Activated CD8-positive, alpha-beta memory T cell treated with anti-CD3 and anti-CD28 coated beads for 4 hours (primary cell): ENCODE results near the gene HNRNPA3.
"Not testable (repeated sequence)": the region's sequence is repeated elsewhere in the genome, so short reads cannot be mapped to it uniquely, and the experiment has no call there.

Experiments
- DNase-seq, 2 donors: peaks; one replicate each; pipeline ENCODE4 v3.0.0-alpha.2; 2020; ENCODE audit warnings: low read depth in 2 of 2

The HNRNPA3 gene

GRCh38 chr2:177188482-177189469 is 23.8 kb upstream of the HNRNPA3 start:
- DNase-seq = no peak

GRCh38 chr2:177190941-177191340 is 21.7 kb upstream of the HNRNPA3 start:
- no peak for DNase-seq

GRCh38 chr2:177192788-177193187 is 19.8 kb upstream of the HNRNPA3 start:
- DNase-seq = no peak

DNA sequence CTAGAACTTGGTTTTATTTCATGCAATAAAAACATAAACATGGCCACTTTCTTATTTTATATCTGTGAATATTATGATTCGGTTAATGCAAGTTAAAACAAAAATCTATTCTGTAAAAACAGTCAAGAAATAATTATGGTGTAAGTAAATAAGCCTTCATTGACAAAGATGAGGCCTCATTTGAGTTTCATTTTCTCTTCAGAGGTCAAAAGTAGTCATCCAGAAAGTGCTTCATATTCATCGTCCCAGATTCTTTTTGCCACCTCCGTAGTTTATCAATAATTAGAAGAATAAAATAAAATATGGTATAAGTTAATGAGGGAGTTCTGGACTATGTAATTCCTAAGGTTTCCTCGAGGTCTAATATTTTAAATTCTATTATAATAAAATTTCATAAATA is 19.4 kb upstream of the HNRNPA3 start:
- DNase-seq = no peak

DNA sequence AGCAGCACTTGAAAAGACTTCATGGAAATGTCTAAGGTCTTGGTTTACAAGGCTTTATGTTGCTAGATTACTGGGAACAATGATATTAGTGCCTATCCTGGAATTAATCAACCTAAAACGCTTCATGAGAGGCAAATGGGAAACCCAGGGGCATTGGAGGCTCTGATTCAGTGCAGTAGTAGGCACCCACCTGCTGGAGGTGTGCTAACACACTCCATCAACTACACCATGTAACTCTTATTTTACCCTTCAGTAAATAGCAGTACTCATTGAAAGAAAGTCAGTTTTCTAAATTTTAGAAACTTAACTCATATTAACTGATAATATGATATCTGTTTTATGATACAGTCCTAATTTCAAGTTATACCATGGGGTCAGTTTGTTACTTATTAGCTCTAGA is 17.4 kb upstream of the HNRNPA3 start:
- no peak for DNase-seq

DNA sequence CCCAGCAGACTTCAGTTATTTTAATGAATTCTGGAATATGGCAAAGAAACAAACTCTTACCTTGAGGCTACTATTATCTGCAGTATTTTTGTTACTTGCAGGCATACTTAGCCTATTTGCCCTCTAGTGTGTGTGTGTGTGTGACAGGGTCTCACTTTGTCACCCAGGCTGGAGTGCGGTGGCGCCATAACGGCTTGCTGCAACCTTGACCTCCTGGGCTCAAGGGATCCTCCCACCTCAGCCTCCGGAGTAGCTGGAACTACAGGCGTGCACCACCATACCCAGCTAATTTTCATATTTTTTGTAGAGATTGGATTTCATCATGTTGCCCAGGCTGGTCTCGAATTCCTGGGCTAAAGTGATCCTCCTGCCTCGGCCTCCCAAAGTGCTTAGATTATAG is 12.2 kb upstream of the HNRNPA3 start:
- DNase-seq = not testable (repeated sequence)

DNA sequence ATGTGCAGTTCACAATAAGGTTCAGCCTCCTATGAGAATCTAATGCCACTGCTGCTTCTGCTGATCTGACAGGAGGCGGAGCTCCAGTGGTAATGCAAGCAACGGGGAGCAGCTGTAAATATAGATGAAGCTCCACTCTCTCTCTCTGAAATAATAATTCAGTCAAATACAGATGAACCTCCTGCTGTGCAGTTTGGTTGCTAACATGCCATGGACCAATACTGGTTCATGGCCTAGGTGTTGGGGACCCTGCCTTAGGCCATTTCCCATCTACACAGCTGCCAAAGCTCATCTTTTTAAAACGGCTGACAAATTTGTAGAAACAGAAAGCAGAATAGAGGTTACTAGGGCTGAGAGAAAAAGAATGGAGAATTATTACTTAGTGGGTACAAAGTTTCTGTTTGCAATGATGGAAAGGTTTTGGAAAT is 10.7 kb upstream of the HNRNPA3 start:
- DNase-seq = no peak

DNA sequence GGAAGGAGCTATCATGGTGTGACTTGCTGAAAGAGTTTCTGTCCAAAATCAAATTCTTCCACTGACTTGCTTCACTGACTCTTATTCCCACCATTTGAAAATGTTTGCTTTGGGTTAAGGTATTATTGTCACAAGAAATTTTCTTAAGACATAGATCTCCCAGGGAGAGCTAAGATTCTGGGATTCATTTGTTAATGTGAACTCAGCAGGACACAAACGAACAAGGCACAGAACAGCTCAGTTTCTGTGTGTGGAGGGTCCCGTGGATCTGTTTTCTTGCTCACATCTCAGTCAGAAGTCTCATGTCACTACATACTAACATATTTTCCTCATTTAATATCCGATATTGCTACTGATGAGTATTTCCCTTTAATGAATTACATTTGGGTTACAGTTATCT is 8.2 kb upstream of the HNRNPA3 start:
- no peak for DNase-seq

GRCh38 chr2:177207101-177207500 is 5.5 kb upstream of the HNRNPA3 start:
- DNase-seq = no peak

DNA sequence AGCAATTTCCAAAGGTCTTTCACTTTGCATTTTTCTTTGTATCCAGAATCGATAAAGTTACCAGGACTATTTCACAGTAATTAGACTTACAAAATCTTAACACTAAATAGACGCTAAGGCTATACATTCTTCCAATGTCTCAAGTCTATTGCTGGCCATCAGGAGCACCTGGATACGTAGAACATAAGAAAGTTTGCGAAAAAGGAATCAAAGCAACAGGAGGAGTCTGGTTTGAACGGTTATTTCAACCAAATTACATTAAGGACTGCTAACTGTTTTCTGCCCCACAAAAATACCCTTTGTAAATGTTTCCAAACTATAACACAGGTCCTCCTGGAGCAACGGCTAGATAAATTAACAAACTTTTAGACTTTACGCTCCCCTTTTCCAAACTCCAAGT is 1.4 kb upstream of the HNRNPA3 start:
- no peak for DNase-seq

DNA sequence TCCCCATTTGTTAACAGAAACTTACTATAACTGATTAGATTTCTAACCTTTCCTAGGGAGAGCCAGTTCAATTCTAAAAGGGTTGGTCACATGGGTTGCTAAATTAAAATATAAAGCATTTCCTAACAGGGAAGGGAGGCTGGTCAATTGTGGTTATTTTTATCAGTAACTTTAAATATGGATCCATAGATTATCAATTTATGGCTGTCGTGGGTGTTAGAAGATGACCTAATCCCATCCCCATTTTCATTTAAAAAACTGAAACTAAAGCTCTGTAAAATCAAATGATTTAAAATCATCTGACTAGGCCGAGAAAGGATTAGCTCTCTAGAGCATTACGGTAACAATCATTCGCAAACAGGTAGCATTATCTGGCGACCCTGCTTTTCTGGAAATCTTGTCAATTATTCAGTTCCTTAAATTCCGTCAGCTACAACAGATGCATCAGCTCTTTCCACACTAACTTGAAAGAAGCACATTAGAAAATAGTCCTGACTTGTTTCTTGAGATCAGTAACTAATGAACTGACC is 953 bp upstream of the HNRNPA3 start:
- no peak for DNase-seq

DNA sequence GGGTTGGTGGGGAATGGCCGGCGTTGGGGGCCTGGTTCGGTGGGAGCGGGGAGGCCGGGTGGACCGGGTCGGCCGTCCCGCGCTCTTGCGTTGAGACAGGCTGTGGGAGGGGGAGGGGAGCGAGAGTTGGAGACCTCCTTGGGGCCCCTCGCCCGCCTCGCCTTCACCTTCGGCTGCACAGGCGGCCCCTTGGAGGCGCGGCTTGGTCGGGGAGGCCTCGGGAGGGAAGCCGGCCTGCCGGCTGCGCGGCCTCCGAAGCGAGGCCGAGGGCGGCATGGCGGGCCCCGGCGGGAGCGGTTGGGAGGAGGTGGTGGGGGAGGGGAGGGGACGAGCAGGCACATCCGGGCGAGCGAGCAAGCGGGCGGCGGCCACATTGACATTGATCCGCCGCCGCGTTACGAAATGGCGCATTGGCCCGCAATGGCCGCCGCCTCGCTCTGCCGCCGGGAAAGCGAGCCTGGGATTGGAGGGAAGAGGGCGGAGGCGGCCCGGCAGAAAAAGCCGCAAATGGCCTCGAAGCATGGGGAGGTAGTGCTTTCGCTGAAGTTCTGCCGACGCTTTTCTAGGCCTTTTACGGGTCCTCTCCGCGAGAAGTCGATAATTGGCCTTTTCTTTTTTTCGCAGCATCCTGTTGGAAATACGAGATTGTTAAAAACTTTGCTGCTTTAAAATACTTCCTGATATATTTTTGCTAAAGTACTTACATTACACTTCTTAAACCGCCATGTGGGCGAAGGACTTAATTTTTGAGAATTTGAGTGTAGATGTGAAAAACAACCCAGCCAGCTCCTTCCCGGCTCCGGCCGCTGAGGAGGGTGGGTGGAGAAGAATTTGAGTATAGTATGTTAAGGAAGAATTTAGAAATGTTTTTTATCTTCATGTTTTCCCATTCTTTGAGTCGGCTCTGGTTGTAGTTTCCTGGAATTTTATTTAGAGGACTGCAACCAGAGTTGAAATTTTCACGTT is 580 bp downstream of the HNRNPA3 start:
- peak; percentile 80 to 84 for DNase-seq

GRCh38 chr2:177217247-177217843 is 4.8 kb downstream of the HNRNPA3 start:
- DNase-seq = no peak

DNA sequence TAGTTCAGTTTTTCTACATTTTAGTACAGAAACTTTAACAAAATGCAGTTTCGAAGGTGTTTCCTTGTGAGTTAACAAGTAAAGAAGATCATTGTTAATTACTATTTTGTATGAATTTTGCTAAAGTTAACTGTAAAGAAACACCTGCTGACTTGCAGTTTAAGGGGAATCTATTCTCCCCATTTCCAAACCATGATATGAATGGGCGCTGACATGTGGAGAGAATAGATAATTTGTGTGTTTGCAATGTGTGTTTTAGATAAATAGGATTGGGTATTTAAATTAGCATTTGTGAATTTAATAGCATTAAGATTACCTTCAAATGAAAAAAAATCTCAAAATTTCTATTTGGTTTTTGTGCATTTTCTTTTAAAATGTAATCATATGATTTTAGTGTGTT is 7.2 kb downstream of the HNRNPA3 start:
- DNase-seq = not testable (repeated sequence)

GRCh38 chr2:177221534-177221933 is 8.9 kb downstream of the HNRNPA3 start:
- no peak for DNase-seq

GRCh38 chr2:177221970-177222369 is 9.4 kb downstream of the HNRNPA3 start:
- DNase-seq = no peak

DNA sequence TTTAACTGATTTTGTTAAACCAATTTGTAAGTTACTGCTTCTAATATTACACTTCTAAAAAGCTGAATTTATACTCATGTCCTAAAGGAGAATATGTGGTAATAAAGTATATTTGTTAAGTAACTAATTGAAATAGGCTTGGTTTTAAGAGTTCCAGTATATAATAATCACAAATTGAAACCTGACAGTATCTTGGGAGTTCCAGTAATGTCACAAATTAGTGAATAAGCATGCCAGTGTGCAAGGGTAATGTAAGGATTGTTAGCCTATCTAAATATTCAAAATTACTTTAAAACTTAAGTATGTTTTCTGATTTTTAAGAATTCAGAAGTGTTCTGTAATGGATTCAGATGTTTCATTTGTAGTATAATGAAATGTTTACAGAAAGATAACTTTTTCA is 10.8 kb downstream of the HNRNPA3 start:
- not testable (repeated sequence) for DNase-seq

DNA sequence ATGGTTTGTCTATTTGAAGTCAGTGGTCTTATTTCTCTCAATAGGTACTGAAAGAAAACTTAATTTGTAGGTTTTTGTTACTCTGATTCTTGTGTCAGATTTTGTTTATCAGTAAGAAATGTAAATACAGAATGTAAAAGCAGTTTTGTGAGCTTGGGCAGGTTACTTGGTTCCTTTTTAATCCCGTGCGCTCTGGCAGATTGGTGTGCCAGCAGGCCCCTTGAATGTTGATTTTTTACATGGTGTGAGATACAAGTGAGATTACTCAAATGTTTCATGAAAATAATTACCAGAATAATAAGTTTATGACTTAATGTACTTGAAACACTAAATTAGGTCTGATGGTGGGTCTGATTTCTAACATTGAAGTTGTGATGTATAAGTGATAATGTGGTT is 13.4 kb downstream of the HNRNPA3 start:
- DNase-seq = no peak

DNA sequence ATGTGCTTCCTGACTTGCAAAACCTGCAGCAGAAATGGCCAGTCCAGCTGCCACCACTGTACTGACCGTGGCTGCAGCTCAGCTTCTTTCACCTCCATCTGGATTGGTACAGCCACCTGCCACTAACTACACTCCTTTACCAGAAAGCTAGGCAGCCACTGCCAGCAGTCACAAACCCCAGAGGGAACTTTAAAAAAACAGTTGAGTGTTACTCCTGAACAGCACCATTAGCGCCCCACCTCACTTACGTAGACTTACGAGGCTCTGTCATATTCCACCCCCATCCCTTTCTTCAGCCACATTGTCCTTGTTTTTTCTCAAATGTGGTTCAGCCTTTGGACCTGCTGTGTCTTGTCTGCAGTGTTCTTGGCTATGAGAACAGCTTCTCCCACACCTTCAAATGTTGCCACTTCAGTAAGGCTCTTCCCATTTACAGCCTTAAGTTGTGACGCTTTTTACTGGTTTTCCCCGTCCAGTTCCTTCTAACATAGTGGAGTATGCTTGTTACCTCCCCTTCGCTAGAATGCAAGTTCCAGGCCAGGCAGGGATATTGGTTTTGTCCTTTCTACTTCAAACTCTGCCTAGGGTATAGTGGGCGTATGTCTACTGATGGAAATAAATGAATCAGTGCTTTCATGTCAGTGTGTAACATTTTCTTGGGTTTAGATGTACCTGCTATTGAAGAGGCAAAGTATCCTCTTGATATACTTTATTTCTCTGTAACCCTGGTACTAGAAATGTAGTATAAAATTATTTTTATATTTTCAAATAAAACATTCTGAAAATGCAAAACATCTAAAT is 17.0 kb downstream of the HNRNPA3 start:
- DNase-seq = no peak

DNA sequence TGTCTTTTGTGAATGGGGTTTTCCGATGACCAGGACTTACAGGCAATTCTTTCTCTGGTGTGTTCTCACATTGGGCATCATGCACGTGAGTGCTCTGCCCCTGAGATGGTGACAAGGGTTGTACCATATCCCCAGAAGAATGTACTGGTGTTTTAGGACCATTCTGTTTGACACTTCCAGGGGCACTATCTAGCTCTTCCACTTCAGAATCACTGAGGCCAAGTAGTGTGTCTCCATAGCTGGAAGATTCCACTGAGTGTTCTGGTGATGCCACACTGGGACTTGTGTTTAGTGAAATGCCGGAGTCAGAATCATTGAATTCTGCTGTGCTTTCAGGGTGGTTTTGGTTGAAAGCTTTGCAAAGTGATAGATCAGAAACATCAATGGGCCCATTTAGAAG is 18.7 kb downstream of the HNRNPA3 start:
- DNase-seq = no peak
